GM21528 (cell line): ENCODE data around the gene CTAG2.
"Not testable (repeated sequence)": the region's sequence is repeated elsewhere in the genome, so short reads cannot be mapped to it uniquely, and the experiment has no call there.

ENCODE experiments used
- ATAC-seq: cut with Tn5 transposase; IDR thresholded peaks from one replicate; pipeline ENCODE4 v1.9.1; 2021; ENCODE audit warnings: mild to moderate bottlenecking, moderate library complexity; ENCODE audit not compliant: unreplicated experiment, low FRiP score

CTAG2 gene

GRCh38 chrX:154649503-154650220 is 3.7 kb downstream of the CTAG2 start:
- no peak for ATAC-seq

DNA sequence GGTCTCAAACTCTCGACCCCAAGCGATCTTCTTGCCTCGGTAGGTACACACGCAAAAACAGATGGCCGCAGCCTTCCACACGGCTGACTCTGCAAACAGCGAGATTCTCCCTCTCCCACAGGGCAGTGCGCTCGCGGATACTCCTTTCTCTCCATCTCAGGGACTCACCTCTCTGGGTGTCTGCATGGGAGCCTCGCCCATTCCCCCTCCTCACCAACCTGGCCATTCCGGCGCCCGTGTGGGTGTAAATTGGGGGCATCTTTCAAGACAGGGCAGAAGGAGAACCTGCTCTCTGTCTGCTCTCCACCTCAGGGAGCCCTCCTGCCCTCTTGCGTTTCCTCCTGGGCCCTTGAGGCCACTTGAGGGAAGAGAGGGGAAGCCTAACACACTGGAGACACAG is 4.4 kb downstream of the CTAG2 start:
- no peak for ATAC-seq

- not testable (repeated sequence) for ATAC-seq
Measured at GRCh38 chrX:154645745-154646378, 7.5 kb downstream of the CTAG2 start.

- not testable (repeated sequence) for ATAC-seq
Measured at GRCh38 chrX:154643708-154644107, 9.7 kb downstream of the CTAG2 start.

GRCh38 chrX:154641740-154642139 is 11.6 kb downstream of the CTAG2 start:
- not testable (repeated sequence) for ATAC-seq

DNA sequence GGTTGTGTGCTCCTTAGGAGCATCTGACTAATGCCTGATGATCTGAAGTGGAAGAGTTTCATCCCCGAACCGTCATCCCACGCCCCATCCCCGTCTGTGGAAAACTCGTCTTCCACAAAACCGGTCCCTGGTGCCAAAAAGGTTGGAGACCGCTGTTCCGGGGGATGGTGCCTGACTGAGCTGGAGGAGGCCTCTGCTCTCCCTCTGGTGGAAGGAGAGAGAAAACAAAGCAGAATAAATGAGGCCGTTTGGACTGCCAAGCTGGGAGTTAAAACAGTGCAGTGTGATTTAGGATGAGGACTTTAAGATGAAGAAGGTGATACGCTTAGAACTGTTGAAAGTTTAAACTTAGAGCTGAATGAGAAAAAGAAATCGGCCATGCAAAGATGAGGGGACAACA is 19.7 kb downstream of the CTAG2 start:
- not testable (repeated sequence) for ATAC-seq

DNA sequence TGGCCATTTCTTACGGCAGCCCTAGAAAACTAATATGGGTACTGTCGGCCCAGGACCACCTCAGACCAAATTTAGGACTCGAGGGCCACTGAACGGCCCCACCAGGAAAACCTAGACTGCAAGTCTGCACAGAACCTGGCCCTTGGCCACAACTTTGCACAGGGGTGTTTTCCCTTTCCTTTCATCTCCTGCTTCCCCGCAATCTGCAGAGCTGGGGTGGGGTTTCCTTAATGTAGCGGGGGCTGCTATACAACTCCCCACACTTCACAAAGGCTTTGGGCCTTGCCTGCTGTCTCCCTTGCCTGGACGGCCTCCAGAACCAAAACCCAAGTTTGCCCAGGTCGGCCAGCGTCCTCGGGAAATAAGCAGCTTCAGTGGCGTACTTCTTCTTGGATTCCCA is 22.4 kb downstream of the CTAG2 start:
- not testable (repeated sequence) for ATAC-seq

DNA sequence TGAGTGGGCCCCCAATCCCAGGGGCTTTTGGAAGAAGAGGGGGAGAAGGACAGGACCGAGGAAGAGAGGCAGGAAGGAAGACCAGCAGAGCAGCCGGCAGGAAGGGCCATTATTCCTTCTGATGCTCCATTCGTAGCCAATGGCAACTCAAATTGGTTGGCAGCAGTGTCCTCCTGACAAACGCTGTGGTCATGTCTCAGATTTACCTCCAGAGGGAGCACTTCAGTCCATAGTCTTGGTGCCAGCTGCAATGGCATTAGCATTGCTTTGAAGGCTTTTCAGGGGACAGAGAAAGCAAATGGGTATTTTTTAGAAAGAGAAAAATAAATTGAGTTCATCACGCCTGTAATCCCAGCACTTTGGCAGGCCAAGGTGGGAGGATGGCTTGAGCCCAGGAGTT is 24.4 kb downstream of the CTAG2 start:
- not testable (repeated sequence) for ATAC-seq

- ATAC-seq = not testable (repeated sequence)
Measured at GRCh38 chrX:154620767-154621414, 32.5 kb downstream of the CTAG2 start.

- ATAC-seq = not testable (repeated sequence)
Measured at GRCh38 chrX:154619182-154619581, 34.2 kb downstream of the CTAG2 start, which contains the start of gene CTAG1B. CTAG1B (minus strand) TSS chrX:154619282; CDS start chrX:154619218, 64 bp downstream.

DNA sequence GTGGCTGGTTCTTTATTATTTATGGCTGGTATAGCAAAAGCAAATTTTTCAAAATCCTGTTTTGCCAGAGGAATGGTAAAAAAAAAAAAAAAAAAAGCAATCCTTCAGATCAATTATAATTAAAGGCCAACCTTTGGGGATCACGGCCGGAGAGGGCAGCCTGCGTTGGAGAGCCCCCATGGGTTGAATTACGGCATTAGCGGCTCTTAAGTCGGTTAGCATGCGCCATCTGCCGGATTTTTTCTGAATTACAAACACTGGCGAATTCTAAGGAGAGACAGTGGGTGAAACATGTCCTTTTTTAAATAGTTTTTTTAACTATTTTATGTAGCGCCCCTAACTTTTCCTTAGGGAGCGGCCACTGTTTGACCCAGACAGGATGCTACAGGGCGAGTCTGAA is 39.8 kb downstream of the CTAG2 start:
- not testable (repeated sequence) for ATAC-seq

DNA sequence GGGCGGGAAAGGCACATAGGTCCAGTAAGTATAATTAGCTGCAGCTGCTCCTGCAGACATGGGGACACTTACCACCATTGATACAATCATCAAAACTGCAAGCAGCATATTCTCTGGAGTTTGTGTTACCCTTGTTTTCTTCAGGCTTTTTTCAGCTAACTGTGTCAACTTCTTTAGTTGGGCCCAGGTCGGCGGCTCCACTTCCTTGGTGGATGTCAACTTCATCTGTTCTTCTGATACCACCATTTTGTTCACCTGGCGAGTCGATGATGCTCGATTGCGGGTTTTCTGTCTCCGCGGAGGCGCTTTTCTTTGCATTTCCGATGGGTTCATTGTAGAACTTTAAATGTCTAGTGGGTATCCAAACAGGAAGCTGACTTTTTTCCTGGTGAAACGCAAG is 42.2 kb downstream of the CTAG2 start:
- ATAC-seq = not testable (repeated sequence)

DNA sequence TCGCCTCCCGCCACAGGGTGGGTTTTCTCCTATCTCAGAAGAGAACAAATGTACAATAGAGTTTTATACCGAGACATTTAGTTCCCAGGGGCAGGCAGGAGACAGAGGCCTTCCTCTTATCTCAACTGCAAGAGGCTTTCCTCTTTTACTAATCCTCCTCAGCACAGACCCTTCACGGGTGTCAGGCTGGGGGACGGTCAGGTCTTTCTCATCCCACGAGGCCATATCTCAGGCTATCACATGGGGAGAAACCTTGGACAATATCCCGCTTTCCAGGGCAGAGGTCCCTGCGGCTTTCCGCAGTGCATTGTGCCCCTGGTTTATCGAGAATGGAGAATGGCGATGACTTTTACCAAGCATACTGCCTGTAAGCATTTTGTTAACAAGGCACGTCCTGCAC is 44.6 kb downstream of the CTAG2 start:
- ATAC-seq = not testable (repeated sequence)

- not testable (repeated sequence) for ATAC-seq
Measured at GRCh38 chrX:154607976-154608375, 45.4 kb downstream of the CTAG2 start.

DNA sequence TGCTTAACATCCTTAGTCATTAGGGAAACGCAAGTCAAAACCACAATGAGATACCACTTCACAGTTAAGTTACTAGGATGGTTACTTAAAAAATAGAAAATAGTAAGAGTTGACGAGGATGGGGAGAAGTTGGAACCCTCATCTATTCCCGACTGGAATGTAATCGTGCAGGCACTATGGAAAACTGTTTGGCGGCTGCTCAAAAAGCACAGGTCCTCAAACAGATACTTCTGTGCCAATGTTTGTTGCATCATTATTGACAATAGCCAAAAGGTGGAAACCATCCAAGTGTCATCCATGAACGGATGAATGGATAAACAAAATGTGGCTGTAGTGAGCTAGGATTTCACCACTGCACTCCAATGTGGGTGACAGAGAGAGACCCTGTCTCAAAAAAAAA is 46.0 kb downstream of the CTAG2 start:
- no peak for ATAC-seq

- no peak for ATAC-seq
Measured at GRCh38 chrX:154605566-154605965, 47.8 kb downstream of the CTAG2 start.

DNA sequence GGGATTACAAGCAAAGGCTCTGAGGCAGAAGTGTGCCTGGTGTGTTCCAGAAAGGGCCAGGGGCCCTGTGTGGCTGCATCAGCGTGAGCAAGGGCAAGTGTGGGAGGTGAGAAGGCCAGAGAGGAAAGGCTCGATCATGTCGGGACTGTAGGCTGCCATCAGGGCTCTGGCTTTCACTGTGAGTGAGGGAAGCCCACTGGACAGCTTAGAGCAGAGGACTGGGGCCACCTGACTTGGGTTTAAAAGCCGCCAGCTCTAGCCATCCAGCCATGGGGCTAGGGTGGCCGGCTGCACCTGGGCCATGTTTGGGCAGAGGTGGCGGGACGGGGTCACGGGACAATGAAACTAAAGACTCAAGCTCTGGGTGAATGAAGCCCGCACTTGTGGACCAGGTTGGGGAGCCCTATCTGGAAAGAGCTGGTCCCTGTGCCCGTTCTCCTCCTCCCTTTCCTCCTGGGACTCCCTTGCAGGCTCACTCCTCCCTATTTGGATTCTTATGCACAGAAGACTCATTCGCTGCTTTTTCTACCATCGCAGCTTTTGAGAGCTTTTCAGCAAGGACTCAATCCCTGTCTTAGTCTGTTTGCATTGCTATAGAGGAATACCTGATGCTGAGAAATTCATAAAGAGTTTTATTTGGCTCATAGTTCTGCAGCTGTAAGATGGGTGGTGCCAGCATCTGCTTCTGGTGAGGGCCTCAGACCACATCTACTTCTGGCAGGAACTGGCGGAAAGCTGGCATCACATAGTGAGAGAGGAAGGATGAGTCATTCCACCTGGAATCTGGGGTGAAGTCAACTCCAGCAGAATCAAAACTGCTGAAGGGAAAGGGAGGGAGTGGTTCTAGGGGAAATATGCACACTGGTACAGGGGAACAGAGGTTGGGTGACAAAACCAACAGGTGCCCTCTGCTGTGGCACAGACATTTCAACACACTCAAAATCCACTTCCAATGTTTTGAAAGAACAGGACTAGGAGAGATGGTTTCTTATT is 49.6 kb downstream of the CTAG2 start:
- no peak for ATAC-seq

DNA sequence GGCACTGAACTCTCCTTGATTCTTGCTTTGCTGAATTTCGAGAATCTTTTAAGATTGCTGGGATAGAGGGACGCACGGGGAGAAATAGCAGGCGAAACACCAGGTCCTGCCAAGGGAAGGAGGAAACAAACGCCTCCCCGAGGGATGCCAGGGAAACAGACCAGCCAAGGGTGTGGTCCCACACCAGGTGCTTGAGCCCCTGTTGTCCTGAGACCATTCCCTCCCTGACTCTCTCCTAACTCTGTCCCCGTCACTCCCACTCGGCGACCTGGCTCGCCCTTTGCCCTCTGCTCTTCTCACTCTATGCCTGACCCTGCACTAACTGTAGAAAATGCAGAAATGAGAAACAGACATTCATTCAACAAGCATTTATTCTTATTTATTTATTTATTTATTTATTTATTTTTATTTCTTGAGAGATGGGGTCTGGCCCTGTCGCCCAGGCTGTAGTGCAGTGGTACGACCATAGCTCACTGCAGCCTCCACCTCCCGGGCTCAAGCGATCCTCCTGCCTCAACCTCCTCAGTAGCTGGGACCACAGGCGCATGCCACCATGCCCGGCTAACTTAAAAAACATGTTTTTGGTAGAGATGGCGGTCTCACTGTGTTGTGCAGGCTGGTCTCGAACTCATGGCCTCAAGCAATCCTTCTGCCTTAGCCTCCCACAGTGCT is 50.5 kb downstream of the CTAG2 start:
- ATAC-seq = no peak

DNA sequence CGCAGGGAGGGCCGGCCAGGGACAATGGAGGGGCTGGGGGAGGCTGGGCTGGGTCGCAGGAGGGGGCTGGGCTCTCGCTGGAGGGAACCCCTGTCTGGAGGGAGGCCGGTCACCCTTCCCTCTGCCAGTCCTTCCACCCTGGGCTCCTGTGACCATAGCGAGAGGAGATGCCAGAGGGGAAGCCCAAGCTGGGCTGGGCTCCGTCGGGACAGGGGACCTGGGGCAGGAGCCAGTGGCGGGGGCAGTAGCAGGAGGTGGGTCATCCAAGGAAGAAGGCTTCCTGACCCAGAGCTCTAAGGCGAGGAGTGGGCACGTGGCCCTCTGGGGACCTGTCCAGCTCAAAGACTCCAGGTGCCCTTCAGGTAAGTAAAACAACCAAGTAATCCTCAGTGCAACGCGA is 51.2 kb downstream of the CTAG2 start:
- ATAC-seq = no peak
